Measurements from ENCODE around the gene SLC19A1.

DNA sequence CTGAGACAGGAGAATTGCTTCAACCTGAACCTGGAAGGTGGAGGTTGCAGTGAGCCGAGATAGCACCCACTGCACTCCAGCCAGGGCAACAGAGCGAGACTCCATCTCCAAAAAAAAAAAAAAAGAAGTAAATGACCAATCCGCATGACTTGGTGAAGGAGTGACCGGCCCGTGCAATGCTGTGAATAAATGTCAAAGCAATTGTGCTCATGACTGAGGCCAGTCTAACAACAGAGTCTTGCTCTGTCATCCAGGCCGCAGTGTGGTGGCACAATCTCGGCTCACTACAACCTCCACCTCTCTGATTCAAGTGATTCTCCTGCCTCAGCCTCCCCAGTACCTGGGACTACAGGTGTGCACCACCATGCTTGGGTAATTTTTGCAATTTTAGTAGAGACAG, 27.8 kb upstream of the SLC19A1 start:
- TF ChIP-seq POLR2A (IDR thresholded peaks at IDR 0.05) = no peak
- TF ChIP-seq, protein P1, sequence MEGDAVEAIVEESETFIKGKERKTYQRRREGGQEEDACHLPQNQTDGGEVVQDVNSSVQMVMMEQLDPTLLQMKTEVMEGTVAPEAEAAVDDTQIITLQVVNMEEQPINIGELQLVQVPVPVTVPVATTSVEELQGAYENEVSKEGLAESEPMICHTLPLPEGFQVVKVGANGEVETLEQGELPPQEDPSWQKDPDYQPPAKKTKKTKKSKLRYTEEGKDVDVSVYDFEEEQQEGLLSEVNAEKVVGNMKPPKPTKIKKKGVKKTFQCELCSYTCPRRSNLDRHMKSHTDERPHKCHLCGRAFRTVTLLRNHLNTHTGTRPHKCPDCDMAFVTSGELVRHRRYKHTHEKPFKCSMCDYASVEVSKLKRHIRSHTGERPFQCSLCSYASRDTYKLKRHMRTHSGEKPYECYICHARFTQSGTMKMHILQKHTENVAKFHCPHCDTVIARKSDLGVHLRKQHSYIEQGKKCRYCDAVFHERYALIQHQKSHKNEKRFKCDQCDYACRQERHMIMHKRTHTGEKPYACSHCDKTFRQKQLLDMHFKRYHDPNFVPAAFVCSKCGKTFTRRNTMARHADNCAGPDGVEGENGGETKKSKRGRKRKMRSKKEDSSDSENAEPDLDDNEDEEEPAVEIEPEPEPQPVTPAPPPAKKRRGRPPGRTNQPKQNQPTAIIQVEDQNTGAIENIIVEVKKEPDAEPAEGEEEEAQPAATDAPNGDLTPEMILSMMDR (IDR thresholded peaks at IDR 0.05) = no peak
